Esophagus squamous epithelium (tissue), 5 donors: Measurements from ENCODE around the gene CHD2. TPM values are rescaled to one million over a fixed set of nuclear protein-coding genes. Genes with fewer than 3 reads are reported as not detected.
"Not testable (repeated sequence)": the region's sequence is repeated elsewhere in the genome, so short reads cannot be mapped to it uniquely, and the experiment has no call there.

Source experiments
- DNase-seq: peaks from one replicate; lab custom pipeline; 2025; lab: John Stamatoyannopoulos, UW
- H3K27ac ChIP-seq, 4 donors: fragments of 200-600 bp; sonication (generic); one replicate each; pipeline ENCODE4 v1.5.1; 2016 to 2019; ENCODE audit warnings: mild to moderate bottlenecking in 1 of 4
- H3K27me3 ChIP-seq, 4 donors: fragments of 200-600 bp; sonication (generic); 1 replicate in 3 of 4; 2 replicates in 1 of 4; pipeline versions ENCODE4 v1.5.1 to v1.6.0; 2017 to 2021; ENCODE audit warnings: antibody characterized with exemption in 1 of 4
- H3K36me3 ChIP-seq, 3 donors: fragments of 200-600 bp; sonication (generic); one replicate each; pipeline ENCODE4 v1.5.1; 2016 to 2019
- H3K4me1 ChIP-seq, 3 donors: fragments of 200-600 bp; sonication (generic); one replicate each; pipeline ENCODE4 v1.5.1; 2017 to 2019
- H3K4me3 ChIP-seq, 4 donors: fragments of 200-600 bp; sonication (generic); 1 replicate in 3 of 4; 2 replicates in 1 of 4; pipeline ENCODE4 v1.5.1; 2016 to 2019; ENCODE audit warnings: mild to moderate bottlenecking in 2 of 4, moderate library complexity in 1 of 4
- H3K9me3 ChIP-seq, 3 donors: fragments of 200-600 bp; sonication (generic); one replicate each; pipeline ENCODE4 v1.5.1; 2016 to 2019
- POLR2A ChIP-seq, 4 donors: fragments of 450-650 bp; IDR thresholded peaks; one replicate each; pipeline ENCODE4 v1.6.1; 2017; ENCODE audit warnings: antibody characterized with exemption in 4 of 4, mild to moderate bottlenecking in 4 of 4, moderate library complexity in 3 of 4
- WGBS, 2 donors: methylation state at CpG; one replicate each; pipeline ENCODE4 v1.1.5; 2018; 5-methylcytosine and 5-hydroxymethylcytosine counted together
- intact Hi-C: fragments of 100-400 bp; cut with DNase I; formaldehyde crosslinking; loops from one replicate; pipeline ENCODE4 v1.15.0; 2022
- total RNA-seq, 4 donors: library from RNA; depleted of rRNA; stranded (reverse); fragments of >200 nt; gene quantifications; one replicate each; pipeline ENCODE4 v1.1.0, GENCODE V29; 2016
- TF ChIP-seq, protein P1 (sequence below), 6 experiments: fragments of 450-650 bp in 4 of 6; fragments of 200-600 bp in 2 of 6; sonication (generic) in 2 of 6; IDR thresholded peaks; one replicate each; pipeline ENCODE4 v1.5.1; 2016 to 2019; ENCODE audit warnings: antibody characterized with exemption in 6 of 6, mild to moderate bottlenecking in 4 of 6, moderate library complexity in 4 of 6
- donor health status: DM: yes; HTN: yes; CAD: no.

The CHD2 gene
- total RNA-seq, 4 donors from 2014 or later = 36.1 to 132 (median 74.8) TPM

DNA sequence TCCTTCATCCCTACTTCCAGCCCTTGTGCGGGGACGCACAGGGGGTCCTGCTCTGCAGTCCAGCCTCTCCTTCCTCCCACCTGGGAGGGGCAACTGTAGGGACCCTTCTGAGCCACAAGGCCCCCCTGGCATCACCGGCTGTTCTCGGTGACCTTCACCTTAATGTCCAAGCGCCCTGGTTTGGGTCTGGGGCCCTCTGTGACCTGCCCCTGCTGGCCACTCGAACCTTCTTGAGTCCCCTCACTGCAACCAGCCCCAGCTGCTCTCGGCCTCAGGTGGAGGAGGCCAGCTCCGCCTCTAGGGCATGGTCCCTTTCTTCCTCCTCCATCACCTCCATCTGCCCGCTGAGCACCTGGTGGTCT lies 131.0 kb downstream of the CHD2 start:
- DNase-seq = no peak
- 27 to 65% methylated on average over 3 to 9 of the region's 9 CpGs for WGBS, 2 donors
- H3K27me3 ChIP-seq = no peaks in the 10 kb centered on the region
- no peak for TF ChIP-seq POLR2A (IDR thresholded peaks at IDR 0.05)
- TF ChIP-seq, protein P1, sequence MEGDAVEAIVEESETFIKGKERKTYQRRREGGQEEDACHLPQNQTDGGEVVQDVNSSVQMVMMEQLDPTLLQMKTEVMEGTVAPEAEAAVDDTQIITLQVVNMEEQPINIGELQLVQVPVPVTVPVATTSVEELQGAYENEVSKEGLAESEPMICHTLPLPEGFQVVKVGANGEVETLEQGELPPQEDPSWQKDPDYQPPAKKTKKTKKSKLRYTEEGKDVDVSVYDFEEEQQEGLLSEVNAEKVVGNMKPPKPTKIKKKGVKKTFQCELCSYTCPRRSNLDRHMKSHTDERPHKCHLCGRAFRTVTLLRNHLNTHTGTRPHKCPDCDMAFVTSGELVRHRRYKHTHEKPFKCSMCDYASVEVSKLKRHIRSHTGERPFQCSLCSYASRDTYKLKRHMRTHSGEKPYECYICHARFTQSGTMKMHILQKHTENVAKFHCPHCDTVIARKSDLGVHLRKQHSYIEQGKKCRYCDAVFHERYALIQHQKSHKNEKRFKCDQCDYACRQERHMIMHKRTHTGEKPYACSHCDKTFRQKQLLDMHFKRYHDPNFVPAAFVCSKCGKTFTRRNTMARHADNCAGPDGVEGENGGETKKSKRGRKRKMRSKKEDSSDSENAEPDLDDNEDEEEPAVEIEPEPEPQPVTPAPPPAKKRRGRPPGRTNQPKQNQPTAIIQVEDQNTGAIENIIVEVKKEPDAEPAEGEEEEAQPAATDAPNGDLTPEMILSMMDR (IDR thresholded peaks at IDR 0.05) = no peak
- H3K9me3 ChIP-seq = no peaks in the 10 kb centered on the region
- peaks cover 40 to 61% (median 49%) of the 10 kb centered on the region in 3 donors for H3K4me1 ChIP-seq
- no peak overlapping the region for H3K4me3 ChIP-seq
- intact Hi-C loops = no loop called here
- peaks cover 0 to 8% (median 7%) of the 10 kb centered on the region in 3 donors for H3K36me3 ChIP-seq
- H3K27ac ChIP-seq = peak overlapping the region in 3 of 4 donors; percentile 90 to 95 (median 94)

DNA sequence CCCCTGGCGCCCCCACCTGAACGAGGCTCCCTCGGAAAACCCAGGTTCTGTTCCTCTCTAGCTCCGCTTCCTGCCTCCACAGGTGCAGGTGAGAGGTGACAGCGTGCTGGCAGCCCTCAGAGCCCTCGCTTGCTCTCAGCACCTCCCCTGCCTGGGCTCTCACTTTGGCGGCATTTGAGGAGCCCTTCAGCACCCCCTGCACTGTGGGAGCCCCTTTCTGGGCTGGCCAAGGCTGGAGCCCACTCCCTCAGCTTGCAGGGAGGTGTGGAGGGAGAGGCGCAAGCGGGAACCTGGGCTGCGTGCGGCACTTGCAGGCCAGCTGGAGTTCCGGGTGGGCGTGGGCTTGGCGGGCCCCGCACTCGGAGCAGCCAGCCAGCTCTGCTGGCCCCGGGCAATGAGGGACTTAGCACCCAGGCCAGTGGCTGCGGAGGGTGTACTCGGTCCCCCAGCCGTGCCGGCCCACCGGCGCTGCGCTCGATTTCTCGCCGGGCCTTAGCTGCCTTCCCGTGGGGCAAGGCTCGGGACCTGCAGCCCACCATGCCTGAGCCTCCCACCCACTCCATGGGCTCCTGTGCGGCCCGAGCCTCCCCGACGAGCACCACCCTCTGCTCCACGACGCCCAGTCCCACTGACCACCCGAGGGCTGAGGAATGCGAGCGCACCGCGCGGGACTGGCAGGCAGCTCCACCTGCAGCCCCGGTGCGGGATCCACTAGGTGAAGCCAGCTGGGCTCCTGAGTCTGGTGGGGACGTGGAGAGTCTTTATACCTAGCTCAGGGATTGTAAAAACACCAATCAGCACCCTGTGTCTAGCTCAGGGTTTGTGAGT lies 131.6 kb downstream of the CHD2 start:
- H3K27ac ChIP-seq, H3K4me3 ChIP-seq, H3K27me3 ChIP-seq, DNase-seq, intact Hi-C loops, H3K9me3 ChIP-seq, H3K36me3 ChIP-seq: not testable (repeated sequence)
- H3K4me1 ChIP-seq = peaks cover 38 to 61% (median 46%) of the 10 kb centered on the region in 3 donors
- 94% methylated on average over 14 of the region's 44 CpGs; no CpG with 5 or more reads in 1 of the 2 donors for WGBS, 2 donors

DNA sequence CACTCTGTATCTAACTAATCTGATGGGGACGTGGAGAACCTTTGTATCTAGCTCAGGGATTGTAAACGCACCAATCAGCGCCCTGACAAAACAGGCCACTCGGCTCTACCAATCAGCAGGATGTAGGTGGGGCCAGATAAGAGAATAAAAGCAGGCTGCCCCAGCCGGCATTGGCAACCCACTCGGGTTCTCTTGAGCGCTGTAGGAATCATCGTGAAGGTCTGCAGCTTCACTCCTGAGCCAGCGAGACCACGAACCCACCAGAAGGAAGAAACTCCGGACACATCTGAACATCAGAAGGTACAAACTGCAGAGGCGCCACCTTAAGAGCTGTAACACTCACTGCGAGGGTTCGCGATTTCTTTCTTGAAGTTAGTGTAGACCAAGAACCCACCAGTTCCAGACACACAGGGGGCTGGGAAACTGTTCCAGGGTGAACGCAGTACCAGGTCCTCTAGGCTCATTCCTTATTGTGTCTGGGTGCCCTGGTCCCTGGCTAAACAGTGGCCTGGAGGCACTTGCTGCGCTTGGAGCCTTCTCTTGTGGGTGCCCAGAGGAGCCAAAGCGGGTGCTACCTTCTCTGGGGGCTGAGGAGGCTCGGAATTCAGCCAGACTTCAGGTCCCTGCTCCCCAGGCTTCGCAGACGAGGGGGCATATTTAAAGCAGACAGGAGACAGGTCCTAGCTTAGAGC lies 132.5 kb downstream of the CHD2 start:
- intact Hi-C loops = not testable (repeated sequence)

DNA sequence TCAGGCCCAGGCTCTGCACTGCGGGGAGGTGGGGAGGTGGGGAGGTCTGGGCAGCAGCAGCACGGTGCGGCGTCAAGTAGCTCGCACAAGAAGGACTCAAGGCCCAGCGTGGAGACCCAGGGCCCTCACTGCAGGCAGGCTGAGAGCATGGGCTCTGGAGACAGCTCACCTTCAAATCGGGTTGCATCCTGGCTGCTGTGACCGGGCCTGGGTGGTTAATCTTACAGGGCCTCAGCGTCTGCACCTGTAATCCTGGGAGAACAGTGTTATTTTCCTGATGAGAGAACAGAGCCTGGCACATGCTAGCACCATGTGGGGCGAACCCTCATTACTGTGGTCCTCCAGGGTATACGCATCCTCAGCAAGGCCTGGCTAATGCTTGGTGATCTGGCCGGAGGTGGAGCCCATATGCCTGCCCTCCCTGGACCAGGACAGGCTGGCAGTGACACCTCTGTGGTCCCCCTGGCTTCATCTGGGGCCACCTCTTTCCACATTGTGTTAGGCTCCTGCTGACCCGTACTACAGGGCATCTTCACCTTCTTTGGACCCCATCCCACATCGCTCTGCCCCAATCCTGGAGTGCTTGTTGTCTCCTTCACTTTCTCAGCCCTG lies 133.4 kb downstream of the CHD2 start:
- Histone ChIP-seq H3K4me3 (no peak overlapping the region), H3K36me3 (no peaks in the 10 kb centered on the region), H3K27ac (no peak overlapping the region), H3K4me1 (peaks cover 40 to 59% (median 44%) of the 10 kb centered on the region in 3 donors), H3K9me3 (no peaks in the 10 kb centered on the region), H3K27me3 (no peaks in the 10 kb centered on the region)
- no peak for DNase-seq
- 88 to 93% methylated on average over 7 to 8 of the region's 14 CpGs for WGBS, 2 donors
- TF ChIP-seq, protein P1 (IDR thresholded peaks at IDR 0.05) = no peak
- TF ChIP-seq POLR2A (IDR thresholded peaks at IDR 0.05) = no peak
- intact Hi-C loops = no loop called here

More for the DNA sequence above, 132.5 kb downstream of the CHD2 start:
- not testable (repeated sequence) for H3K27me3 ChIP-seq, H3K9me3 ChIP-seq, DNase-seq, H3K27ac ChIP-seq, H3K36me3 ChIP-seq, H3K4me3 ChIP-seq
- WGBS, 2 donors = 85 to 95% methylated on average over 13 to 16 of the region's 21 CpGs
- peaks cover 40 to 61% (median 46%) of the 10 kb centered on the region in 3 donors for H3K4me1 ChIP-seq

DNA sequence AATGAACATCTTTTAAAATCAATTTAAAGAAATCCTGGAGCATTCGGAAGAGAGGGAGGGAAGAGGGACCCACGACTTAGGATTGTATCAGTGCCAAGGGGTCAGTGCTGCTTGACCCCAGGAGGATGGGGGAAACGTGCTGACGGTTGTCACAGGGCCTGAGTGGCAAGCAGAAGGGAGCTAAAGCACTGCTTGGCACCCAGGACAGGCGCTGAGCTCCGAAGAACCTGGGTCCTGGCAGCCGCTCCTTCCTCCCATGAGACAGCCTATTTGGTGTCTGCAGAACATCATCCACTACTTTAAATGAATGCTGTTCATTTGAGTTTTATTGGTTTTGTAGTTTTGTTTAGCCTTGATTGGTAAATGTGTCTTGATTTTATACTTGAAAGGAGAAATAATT lies 134.4 kb downstream of the CHD2 start:
- no peak for DNase-seq
- no peaks in the 10 kb centered on the region for H3K27me3 ChIP-seq
- 80 to 89% methylated on average over 6 to 7 of the region's 7 CpGs for WGBS, 2 donors
- no peak overlapping the region for H3K27ac ChIP-seq
- H3K4me3 ChIP-seq = no peak overlapping the region
- intact Hi-C loops = no loop called here
- no peaks in the 10 kb centered on the region for H3K9me3 ChIP-seq
- H3K4me1 ChIP-seq = peaks cover 32 to 49% (median 35%) of the 10 kb centered on the region in 3 donors
- no peaks in the 10 kb centered on the region for H3K36me3 ChIP-seq
- TF ChIP-seq, protein P1 (IDR thresholded peaks at IDR 0.05) = no peak
- TF ChIP-seq POLR2A (IDR thresholded peaks at IDR 0.05) = no peak
